HCT116 (cell line): ENCODE measurements around the gene PRG2. TPM values are rescaled to one million over a fixed set of nuclear protein-coding genes. Genes with fewer than 3 reads are reported as not detected.

Experiments used
- ATAC-seq: fragments of 200-7000 bp; cut with Tn5 transposase; 2 replicates; pipeline ENCODE4 v1.9.1; 2020; ENCODE audit warnings: mild to moderate bottlenecking, moderate library complexity
- BruUV-seq: library from RNA; stranded (reverse); fragments of 400-500 nt; replicated peaks from 2 replicates; lab custom pipeline; 2021; lab: Mats Ljungman, UMichigan
- CTCF ChIA-PET: fragments of 300-600 bp; sonication (Branson Sonifier 250); formaldehyde crosslinking; loops from one replicate; lab custom pipeline; 2021; ENCODE audit warnings: antibody characterized with exemption; lab: Charles Lee
- POLR2A ChIA-PET: fragments of 300-600, 350-600 bp; sonication (Branson Sonifier 250); formaldehyde crosslinking; loops from one replicate; lab custom pipeline; 2021; ENCODE audit warnings: antibody characterized with exemption; lab: Charles Lee
- RAD21 ChIA-PET, 2 experiments: fragments of 300-600 bp; sonication (Branson Sonifier 250); formaldehyde crosslinking; loops; one replicate each; lab custom pipeline; 2023; ENCODE audit warnings: low total read pairs in 2 of 2; ENCODE audit not compliant: uncharacterized antibody in 2 of 2, unreplicated experiment in 2 of 2, low non-redundant PET in 1 of 2; lab: Charles Lee
- DNase-seq: peaks from one replicate; pipeline ENCODE4 v3.0.0-alpha.2; 2010; ENCODE audit warnings: low read depth, low spot score
- H2AFZ ChIP-seq: fragments of 200-600 bp; shearing (Covaris generic), sonication (generic); 2 replicates; pipeline ENCODE4 v1.6.1; 2017; ENCODE audit warnings: low read depth, mixed run types, mixed read lengths, antibody characterized with exemption, low read length; ENCODE audit not compliant: poor library complexity, severe bottlenecking
- H3K27ac ChIP-seq: 2 replicates; pipeline ENCODE4 v1.5.1; 2012; ENCODE audit warnings: low read depth, low read length
- H3K27me3 ChIP-seq: fragments of 200-600 bp; sonication (generic); 2 replicates; pipeline ENCODE4 v1.6.1; 2016; ENCODE audit warnings: mixed run types, low read length, mixed read lengths; ENCODE audit not compliant: insufficient read depth
- H3K36me3 ChIP-seq, 2 experiments: fragments of 200-500 bp in 1 of 2; fragments of 200-600 bp in 1 of 2; sonication (Bioruptor generic) in 1 of 2; sonication (generic) in 1 of 2; 2 replicates each; pipeline versions ENCODE4 v1.5.1 to v1.6.1; 2014 to 2016; ENCODE audit warnings: low read length in 2 of 2, inconsistent platforms in 1 of 2, mixed read lengths in 1 of 2, mixed run types in 1 of 2; ENCODE audit not compliant: insufficient read depth in 2 of 2, control insufficient read depth in 1 of 2
- H3K4me1 ChIP-seq, 2 experiments: fragments of 200-600 bp in 1 of 2; sonication (generic) in 1 of 2; 2 replicates each; pipeline versions ENCODE4 v1.5.1 to v1.6.1; 2012 to 2017; ENCODE audit warnings: low read length in 2 of 2, inconsistent platforms in 1 of 2, mild to moderate bottlenecking in 1 of 2, mixed read lengths in 1 of 2, mixed run types in 1 of 2, moderate library complexity in 1 of 2; ENCODE audit not compliant: insufficient read depth in 2 of 2, control insufficient read depth in 1 of 2
- H3K4me2 ChIP-seq: fragments of 200-600 bp; sonication (generic); 2 replicates; pipeline ENCODE4 v1.6.1; 2017; ENCODE audit warnings: mixed run types, low read length, mixed read lengths
- H3K4me3 ChIP-seq, 2 experiments: fragments of 200-600 bp in 1 of 2; sonication (generic) in 1 of 2; replicated peaks in 1 of 2; 2 replicates each; pipeline ENCODE4 v1.5.1; 2011 to 2016; ENCODE audit warnings: low read length in 2 of 2, control low read depth in 1 of 2, low read depth in 1 of 2, mild to moderate bottlenecking in 1 of 2, mixed read lengths in 1 of 2, mixed run types in 1 of 2
- H3K79me2 ChIP-seq: fragments of 200-600 bp; sonication (generic); 2 replicates; pipeline ENCODE4 v1.6.1; 2017; ENCODE audit warnings: mild to moderate bottlenecking, mixed run types, low read length, moderate library complexity, mixed read lengths; ENCODE audit not compliant: insufficient read depth
- H3K9ac ChIP-seq: fragments of 200-600 bp; sonication (generic); 2 replicates; pipeline ENCODE4 v1.6.1; 2016; ENCODE audit warnings: low read length, mixed read lengths
- H3K9me2 ChIP-seq: fragments of 200-600 bp; sonication (generic), shearing (Covaris generic); 2 replicates; pipeline ENCODE4 v1.6.1; 2017; ENCODE audit warnings: mixed run types, mild to moderate bottlenecking, moderate library complexity; ENCODE audit not compliant: insufficient read depth
- H3K9me3 ChIP-seq, 2 experiments: fragments of 200-500 bp in 1 of 2; fragments of 200-600 bp in 1 of 2; sonication (Bioruptor generic) in 1 of 2; sonication (generic) in 1 of 2; 2 replicates each; pipeline ENCODE4 v1.6.1; 2014 to 2017; ENCODE audit warnings: low read length in 2 of 2, mixed read lengths in 2 of 2, inconsistent platforms in 1 of 2, low read depth in 1 of 2, mild to moderate bottlenecking in 1 of 2, mixed run types in 1 of 2, moderate library complexity in 1 of 2; ENCODE audit not compliant: control insufficient read depth in 1 of 2, insufficient read depth in 1 of 2
- H4K20me1 ChIP-seq: fragments of 200-600 bp; sonication (generic), shearing (Covaris generic); 2 replicates; pipeline ENCODE4 v1.6.1; 2017; ENCODE audit warnings: mixed run types, mild to moderate bottlenecking, moderate library complexity; ENCODE audit not compliant: insufficient read depth
- CEBPB ChIP-seq: IDR thresholded peaks from 2 replicates; pipeline ENCODE4 v1.6.1; 2012; ENCODE audit warnings: low read depth
- EGR1 ChIP-seq: IDR thresholded peaks from 2 replicates; pipeline ENCODE4 v1.6.1; 2012; ENCODE audit warnings: low read depth
- ELF1 ChIP-seq: IDR thresholded peaks from 2 replicates; pipeline ENCODE4 v1.6.1; 2012; ENCODE audit warnings: low read depth, borderline replicate concordance
- EZH2 ChIP-seq: fragments of 200-600 bp; sonication (generic); IDR thresholded peaks from 2 replicates; pipeline ENCODE4 v1.6.1; 2017; ENCODE audit warnings: antibody characterized with exemption, mixed run types
- EZH2phosphoT487 ChIP-seq: fragments of 200-600 bp; IDR thresholded peaks from 2 replicates; pipeline ENCODE4 v1.6.1; 2018; ENCODE audit warnings: antibody characterized with exemption, borderline replicate concordance
- JUND ChIP-seq: IDR thresholded peaks from 2 replicates; pipeline ENCODE4 v1.6.1; 2012
- POLR2AphosphoS5 ChIP-seq: IDR thresholded peaks from 2 replicates; pipeline ENCODE4 v1.6.1; 2011; ENCODE audit warnings: mild to moderate bottlenecking, low read depth, low read length, moderate library complexity
- SIN3A ChIP-seq: IDR thresholded peaks from 2 replicates; pipeline ENCODE4 v1.6.1; 2012; ENCODE audit warnings: low read depth
- SP1 ChIP-seq: IDR thresholded peaks from 2 replicates; pipeline ENCODE4 v1.6.1; 2012; ENCODE audit warnings: low read depth
- SRF ChIP-seq: IDR thresholded peaks from 2 replicates; pipeline ENCODE4 v1.6.1; 2012; ENCODE audit warnings: low read depth
- TCF7L2 ChIP-seq: IDR thresholded peaks from 2 replicates; pipeline ENCODE4 v1.7.0; 2011; ENCODE audit warnings: borderline replicate concordance, inconsistent platforms; ENCODE audit not compliant: insufficient read depth, insufficient read length; ENCODE audit errors: extremely low read depth
- YY1 ChIP-seq: IDR thresholded peaks from 2 replicates; pipeline ENCODE4 v1.6.1; 2011; ENCODE audit warnings: low read length, low read depth, moderate library complexity, mild to moderate bottlenecking; ENCODE audit not compliant: insufficient replicate concordance; ENCODE audit errors: extremely low read depth
- intact Hi-C: fragments of 100-400 bp; cut with micrococcal nuclease; formaldehyde crosslinking; loops from 2 replicates; pipeline ENCODE4 v1.10.0; 2022
- total RNA-seq: library from RNA; stranded (reverse); gene quantifications from one replicate; pipeline ENCODE4 v1.2.1, GENCODE V29; 2021; ENCODE audit not compliant: unreplicated experiment
- TF ChIP-seq, protein P1 (sequence below), 3 experiments: fragments of 200-600 bp in 1 of 3; sonication (generic) in 1 of 3; IDR thresholded peaks in 2 of 3; conservative IDR thresholded peaks in 1 of 3; 2 replicates each; pipeline ENCODE4 v1.5.1; 2012 to 2017; ENCODE audit warnings: low read depth in 2 of 3, low read length in 2 of 3, antibody characterized with exemption in 1 of 3, borderline replicate concordance in 1 of 3, control low read depth in 1 of 3, mild to moderate bottlenecking in 1 of 3, mixed read lengths in 1 of 3, mixed run types in 1 of 3, moderate library complexity in 1 of 3; ENCODE audit not compliant: insufficient read depth in 1 of 3
- TF ChIP-seq, protein P2 (sequence below): IDR thresholded peaks from 2 replicates; pipeline ENCODE4 v1.6.1; 2011; ENCODE audit warnings: mild to moderate bottlenecking, low read length, moderate library complexity; ENCODE audit not compliant: insufficient replicate concordance; ENCODE audit errors: extremely low read depth
- TF ChIP-seq, protein P3 (sequence below): IDR thresholded peaks from 2 replicates; pipeline ENCODE4 v1.6.1; 2012; ENCODE audit warnings: low read depth
- TF ChIP-seq, protein P4 (sequence below): IDR thresholded peaks from 2 replicates; pipeline ENCODE4 v1.6.1; 2012

PRG2 gene
- total RNA-seq, 1 experiment from 2014 or later = 0.81 TPM

DNA sequence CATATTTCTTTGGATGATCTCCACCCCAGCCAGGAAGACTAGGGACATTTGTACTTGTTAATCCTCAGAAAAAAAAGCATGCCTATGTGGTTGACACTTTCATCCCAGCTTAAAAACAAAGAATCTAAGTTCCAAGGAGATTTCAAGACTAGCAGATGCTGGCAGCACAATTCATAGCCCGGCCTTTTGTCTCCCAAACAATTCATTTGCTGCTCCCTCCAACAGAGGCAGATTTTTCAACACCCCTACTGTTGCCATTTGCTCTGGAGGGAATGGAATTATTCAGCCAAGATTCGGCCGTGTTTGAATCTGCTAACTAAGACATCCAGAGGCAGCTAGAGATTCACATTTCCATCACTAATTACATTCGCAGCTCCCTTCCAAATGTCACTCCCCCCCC lies 37.0 kb downstream of the PRG2 start:
- Histone ChIP-seq H3K27me3 (no peaks in the 10 kb centered on the region), H2AFZ (no peak overlapping the region), H3K9me3 (no peaks in the 10 kb centered on the region), H4K20me1 (no peaks in the 10 kb centered on the region), H3K36me3 (no peaks in the 10 kb centered on the region), H3K27ac (no peak overlapping the region), H3K79me2 (no peaks in the 10 kb centered on the region), H3K4me3 (no peak overlapping the region), H3K4me1 (peaks cover 3 to 8% of the 10 kb centered on the region in 2 experiments; a peak in 3 of 4 replicates), H3K9me2 (no peaks in the 10 kb centered on the region), H3K4me2 (no peak overlapping the region), H3K9ac (no peak overlapping the region)
- ChIA-PET RAD21 (no interaction called here), CTCF (interaction anchor here (0.5 kb wide), 1 partner anchor 27 kb away, joined by 3 read pairs; no protein-coding TSS in a partner anchor), POLR2A (no interaction called here)
- TF ChIP-seq EGR1 (no peak), CEBPB (no peak), TCF7L2 (no peak), POLR2AphosphoS5 (no peak), JUND (no peak), SP1 (no peak), EZH2phosphoT487 (no peak), SIN3A (no peak), EZH2 (no peak), ELF1 (no peak), YY1 (no peak), SRF (no peak)
- TF ChIP-seq, protein P1, sequence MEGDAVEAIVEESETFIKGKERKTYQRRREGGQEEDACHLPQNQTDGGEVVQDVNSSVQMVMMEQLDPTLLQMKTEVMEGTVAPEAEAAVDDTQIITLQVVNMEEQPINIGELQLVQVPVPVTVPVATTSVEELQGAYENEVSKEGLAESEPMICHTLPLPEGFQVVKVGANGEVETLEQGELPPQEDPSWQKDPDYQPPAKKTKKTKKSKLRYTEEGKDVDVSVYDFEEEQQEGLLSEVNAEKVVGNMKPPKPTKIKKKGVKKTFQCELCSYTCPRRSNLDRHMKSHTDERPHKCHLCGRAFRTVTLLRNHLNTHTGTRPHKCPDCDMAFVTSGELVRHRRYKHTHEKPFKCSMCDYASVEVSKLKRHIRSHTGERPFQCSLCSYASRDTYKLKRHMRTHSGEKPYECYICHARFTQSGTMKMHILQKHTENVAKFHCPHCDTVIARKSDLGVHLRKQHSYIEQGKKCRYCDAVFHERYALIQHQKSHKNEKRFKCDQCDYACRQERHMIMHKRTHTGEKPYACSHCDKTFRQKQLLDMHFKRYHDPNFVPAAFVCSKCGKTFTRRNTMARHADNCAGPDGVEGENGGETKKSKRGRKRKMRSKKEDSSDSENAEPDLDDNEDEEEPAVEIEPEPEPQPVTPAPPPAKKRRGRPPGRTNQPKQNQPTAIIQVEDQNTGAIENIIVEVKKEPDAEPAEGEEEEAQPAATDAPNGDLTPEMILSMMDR (IDR thresholded peaks at IDR 0.05 in 2 of 3, conservative IDR thresholded peaks at IDR 0.05 in 1 of 3; ENCODE audit: borderline replicate concordance in 1 of 3, insufficient read depth in 1 of 3, low read depth in 2 of 3, low read length in 2 of 3) = no peak
- TF ChIP-seq, protein P2, sequence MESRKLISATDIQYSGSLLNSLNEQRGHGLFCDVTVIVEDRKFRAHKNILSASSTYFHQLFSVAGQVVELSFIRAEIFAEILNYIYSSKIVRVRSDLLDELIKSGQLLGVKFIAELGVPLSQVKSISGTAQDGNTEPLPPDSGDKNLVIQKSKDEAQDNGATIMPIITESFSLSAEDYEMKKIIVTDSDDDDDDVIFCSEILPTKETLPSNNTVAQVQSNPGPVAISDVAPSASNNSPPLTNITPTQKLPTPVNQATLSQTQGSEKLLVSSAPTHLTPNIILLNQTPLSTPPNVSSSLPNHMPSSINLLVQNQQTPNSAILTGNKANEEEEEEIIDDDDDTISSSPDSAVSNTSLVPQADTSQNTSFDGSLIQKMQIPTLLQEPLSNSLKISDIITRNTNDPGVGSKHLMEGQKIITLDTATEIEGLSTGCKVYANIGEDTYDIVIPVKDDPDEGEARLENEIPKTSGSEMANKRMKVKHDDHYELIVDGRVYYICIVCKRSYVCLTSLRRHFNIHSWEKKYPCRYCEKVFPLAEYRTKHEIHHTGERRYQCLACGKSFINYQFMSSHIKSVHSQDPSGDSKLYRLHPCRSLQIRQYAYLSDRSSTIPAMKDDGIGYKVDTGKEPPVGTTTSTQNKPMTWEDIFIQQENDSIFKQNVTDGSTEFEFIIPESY = no peak
- TF ChIP-seq, protein P3, sequence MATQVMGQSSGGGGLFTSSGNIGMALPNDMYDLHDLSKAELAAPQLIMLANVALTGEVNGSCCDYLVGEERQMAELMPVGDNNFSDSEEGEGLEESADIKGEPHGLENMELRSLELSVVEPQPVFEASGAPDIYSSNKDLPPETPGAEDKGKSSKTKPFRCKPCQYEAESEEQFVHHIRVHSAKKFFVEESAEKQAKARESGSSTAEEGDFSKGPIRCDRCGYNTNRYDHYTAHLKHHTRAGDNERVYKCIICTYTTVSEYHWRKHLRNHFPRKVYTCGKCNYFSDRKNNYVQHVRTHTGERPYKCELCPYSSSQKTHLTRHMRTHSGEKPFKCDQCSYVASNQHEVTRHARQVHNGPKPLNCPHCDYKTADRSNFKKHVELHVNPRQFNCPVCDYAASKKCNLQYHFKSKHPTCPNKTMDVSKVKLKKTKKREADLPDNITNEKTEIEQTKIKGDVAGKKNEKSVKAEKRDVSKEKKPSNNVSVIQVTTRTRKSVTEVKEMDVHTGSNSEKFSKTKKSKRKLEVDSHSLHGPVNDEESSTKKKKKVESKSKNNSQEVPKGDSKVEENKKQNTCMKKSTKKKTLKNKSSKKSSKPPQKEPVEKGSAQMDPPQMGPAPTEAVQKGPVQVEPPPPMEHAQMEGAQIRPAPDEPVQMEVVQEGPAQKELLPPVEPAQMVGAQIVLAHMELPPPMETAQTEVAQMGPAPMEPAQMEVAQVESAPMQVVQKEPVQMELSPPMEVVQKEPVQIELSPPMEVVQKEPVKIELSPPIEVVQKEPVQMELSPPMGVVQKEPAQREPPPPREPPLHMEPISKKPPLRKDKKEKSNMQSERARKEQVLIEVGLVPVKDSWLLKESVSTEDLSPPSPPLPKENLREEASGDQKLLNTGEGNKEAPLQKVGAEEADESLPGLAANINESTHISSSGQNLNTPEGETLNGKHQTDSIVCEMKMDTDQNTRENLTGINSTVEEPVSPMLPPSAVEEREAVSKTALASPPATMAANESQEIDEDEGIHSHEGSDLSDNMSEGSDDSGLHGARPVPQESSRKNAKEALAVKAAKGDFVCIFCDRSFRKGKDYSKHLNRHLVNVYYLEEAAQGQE = no peak
- TF ChIP-seq, protein P4, sequence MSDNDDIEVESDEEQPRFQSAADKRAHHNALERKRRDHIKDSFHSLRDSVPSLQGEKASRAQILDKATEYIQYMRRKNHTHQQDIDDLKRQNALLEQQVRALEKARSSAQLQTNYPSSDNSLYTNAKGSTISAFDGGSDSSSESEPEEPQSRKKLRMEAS = no peak
- no peak for ATAC-seq
- DNase-seq = no peak
- intact Hi-C loops = no loop called here
- no TSS peak for BruUV-seq
